Adrenal gland (tissue), 12 donors: ENCODE measurements around the gene METTL2A. TPM values are rescaled to one million over a fixed set of nuclear protein-coding genes. Genes with fewer than 3 reads are reported as not detected.
"Not testable (repeated sequence)": the region's sequence is repeated elsewhere in the genome, so short reads cannot be mapped to it uniquely, and the experiment has no call there.

ENCODE experiments used
- DNase-seq, 7 donors: peaks; one replicate each; pipeline ENCODE4 v3.0.0-alpha.2; 2019 to 2020
- H3K27ac ChIP-seq, 5 donors: fragments of 200-600 bp; sonication (generic) in 4 of 5; 1 replicate in 3 of 5; 2 replicates in 2 of 5; pipeline versions ENCODE4 v1.5.1 to v1.8.0; 2016 to 2020; ENCODE audit warnings: mild to moderate bottlenecking in 1 of 5
- H3K27me3 ChIP-seq: fragments of 200-600 bp; 2 replicates; pipeline ENCODE4 v1.8.0; 2021
- H3K36me3 ChIP-seq, 2 donors: fragments of 200-600 bp; replicated peaks in 1 of 2; 1 replicate in 1 of 2; 2 replicates in 1 of 2; pipeline versions ENCODE4 v1.5.1 to v1.8.0; 2018 to 2022
- H3K4me1 ChIP-seq, 2 donors: fragments of 200-600 bp; replicated peaks in 1 of 2; 1 replicate in 1 of 2; 2 replicates in 1 of 2; pipeline versions ENCODE4 v1.5.1 to v1.8.0; 2018 to 2021
- H3K4me3 ChIP-seq, 4 donors: fragments of 200-600 bp; sonication (generic) in 3 of 4; one replicate each; pipeline ENCODE4 v1.5.1; 2016 to 2018
- H3K9me3 ChIP-seq, 3 donors: fragments of 200-600 bp; sonication (generic) in 1 of 3; replicated peaks in 1 of 3; 1 replicate in 2 of 3; 2 replicates in 1 of 3; pipeline versions ENCODE4 v1.5.1 to v1.8.0; 2016 to 2021
- CTCF ChIP-seq, 6 experiments: fragments of 450-650 bp in 4 of 6; fragments of 200-600 bp in 2 of 6; sonication (generic) in 1 of 6; IDR thresholded peaks; 1 replicate in 5 of 6; 2 replicates in 1 of 6; pipeline versions ENCODE4 v1.5.1 to v1.8.0; 2016 to 2021; ENCODE audit warnings: antibody characterized with exemption in 6 of 6, mild to moderate bottlenecking in 2 of 6, moderate library complexity in 1 of 6
- POLR2A ChIP-seq, 2 donors: fragments of 450-650 bp; IDR thresholded peaks; one replicate each; pipeline ENCODE4 v1.6.1; 2017; ENCODE audit warnings: antibody characterized with exemption in 2 of 2, mild to moderate bottlenecking in 2 of 2, moderate library complexity in 1 of 2
- WGBS, 4 donors: extraction: QIAGEN DNeasy Blood & Tissue Kit in 2 of 4; methylation state at CpG; one replicate each; pipeline versions ENCODE4 v1.1.5 to v1.1.7; 2013 to 2017; 5-methylcytosine and 5-hydroxymethylcytosine counted together
- intact Hi-C, 2 donors: fragments of 100-400 bp; cut with DNase I; formaldehyde crosslinking; loops; one replicate each; pipeline versions ENCODE4 v1.14.1 to v1.15.0; 2022 to 2023
- polyA plus RNA-seq, 3 donors: library from polyadenylated mRNA; stranded (reverse); fragments of 200-250 nt in 2 of 3; fragments of 350-450 nt in 1 of 3; fragmentation: Illumina TruSeq in 1 of 3; extraction: RNeasy Lipid Tissue Mini Kit (QIAGEN cat#74804) in 1 of 3; gene quantifications; one replicate each; pipeline ENCODE4 v1.2.3, GENCODE V29; 2013 to 2014
- total RNA-seq, 9 donors: library from RNA; depleted of rRNA in 4 of 9; stranded (reverse); fragments of >200 nt in 4 of 9; fragments of 120-200 nt in 1 of 9; fragmentation: NEBNext Ultra II Directional in 1 of 9; extraction: Animal tissue kit (Norgen Biotek cat#: 25700) in 1 of 9; gene quantifications; one replicate each; pipeline versions ENCODE4 v1.1.0 to v1.2.4, GENCODE V29; 2013 to 2023
- donor health status: healthy with polysubstance abuse.
- donor health status: Bipolar disorder and iron deficiency.
- donor health status: DM: yes; HTN: yes; CAD: no.
- donor health status: DM: no; HTN: no; CAD: no.
- donor health status: DM: no; HTN: no; CAD: no.
- donor health status: DM: yes; HTN: yes; CAD: no.

The METTL2A gene
- total and polyA plus RNA-seq, 12 donors: 5.1 to 31.2 (median 18.3) TPM

- intact Hi-C loops: no loop called here
- Histone ChIP-seq H3K27me3 (no peaks in the 10 kb centered on the region), H3K9me3 (no peaks in the 10 kb centered on the region), H3K4me3 (no peak overlapping the region), H3K4me1 (no peaks in the 10 kb centered on the region), H3K27ac (no peak overlapping the region), H3K36me3 (peaks cover 0 to 53% of the 10 kb centered on the region in 2 donors)
- DNase-seq: no peak
- 97 to 100% (median 98%) methylated on average over 4 of the region's 4 CpGs for WGBS, 4 donors
- TF ChIP-seq POLR2A (IDR thresholded peaks at IDR 0.05) (no peak), CTCF (IDR thresholded peaks at IDR 0.05) (no peak)
Measured at GRCh38 chr17:62444063-62444462, 20.4 kb downstream of the METTL2A start.

DNA sequence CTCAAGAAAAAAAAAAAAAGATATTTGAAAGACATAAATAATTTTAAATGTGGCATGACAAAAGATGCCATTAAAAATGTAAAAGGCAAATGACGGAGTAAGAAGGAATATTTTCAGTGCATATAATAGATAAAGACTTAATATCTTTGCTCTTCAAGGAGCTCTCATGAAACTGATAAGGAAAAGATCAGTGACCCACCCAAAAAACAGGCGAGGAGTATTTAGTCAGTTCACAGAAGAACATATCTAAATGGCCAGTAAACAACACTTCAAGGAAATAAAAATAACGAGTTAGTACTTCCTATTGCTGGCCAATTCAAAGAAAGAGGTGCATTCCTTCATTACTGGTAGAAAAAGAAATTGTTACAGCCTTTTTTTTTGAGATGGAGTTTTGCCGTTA, 22.1 kb downstream of the METTL2A start:
- H3K4me1 ChIP-seq, H3K27me3 ChIP-seq, H3K27ac ChIP-seq, H3K4me3 ChIP-seq, intact Hi-C loops, H3K9me3 ChIP-seq, DNase-seq: not testable (repeated sequence)
- peaks cover 0 to 48% of the 10 kb centered on the region in 2 donors for H3K36me3 ChIP-seq
- WGBS, 4 donors: 89 to 94% (median 92%) methylated on average over 4 of the region's 4 CpGs

DNA sequence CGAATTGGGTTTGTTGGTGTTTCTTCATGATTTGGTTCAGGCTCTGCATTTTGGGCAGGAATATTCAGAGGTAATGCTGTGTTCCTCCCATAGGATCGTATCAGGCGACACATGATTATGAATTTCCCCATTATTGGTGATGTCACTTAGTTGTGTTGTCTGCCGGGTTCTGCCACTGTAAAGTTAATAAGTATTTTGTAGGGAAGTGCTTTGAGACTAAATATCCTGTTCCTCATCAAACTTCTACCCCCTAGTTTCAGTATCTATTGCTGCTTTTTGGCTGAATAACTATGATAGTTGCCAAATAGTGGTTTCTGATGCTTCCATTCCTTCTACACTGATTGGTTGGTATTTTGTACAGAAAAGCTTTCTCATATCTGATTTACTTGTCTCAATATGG, 28.5 kb downstream of the METTL2A start:
- intact Hi-C loops, H3K4me1 ChIP-seq, H3K27ac ChIP-seq, H3K9me3 ChIP-seq, H3K27me3 ChIP-seq, H3K4me3 ChIP-seq, DNase-seq: not testable (repeated sequence)
- WGBS, 4 donors: 83 to 100% (median 90%) methylated on average over 2 to 4 of the region's 4 CpGs
- H3K36me3 ChIP-seq: peaks cover 0 to 19% of the 10 kb centered on the region in 2 donors

GRCh38 chr17:62453041-62453440, 29.3 kb downstream of the METTL2A start:
- H3K9me3 ChIP-seq, H3K4me3 ChIP-seq, H3K27me3 ChIP-seq, H3K27ac ChIP-seq, DNase-seq, H3K4me1 ChIP-seq, intact Hi-C loops: not testable (repeated sequence)
- peaks cover 0 to 12% of the 10 kb centered on the region in 2 donors for H3K36me3 ChIP-seq
- 67 to 89% (median 82%) methylated on average over 4 to 5 of the region's 5 CpGs for WGBS, 4 donors

DNA sequence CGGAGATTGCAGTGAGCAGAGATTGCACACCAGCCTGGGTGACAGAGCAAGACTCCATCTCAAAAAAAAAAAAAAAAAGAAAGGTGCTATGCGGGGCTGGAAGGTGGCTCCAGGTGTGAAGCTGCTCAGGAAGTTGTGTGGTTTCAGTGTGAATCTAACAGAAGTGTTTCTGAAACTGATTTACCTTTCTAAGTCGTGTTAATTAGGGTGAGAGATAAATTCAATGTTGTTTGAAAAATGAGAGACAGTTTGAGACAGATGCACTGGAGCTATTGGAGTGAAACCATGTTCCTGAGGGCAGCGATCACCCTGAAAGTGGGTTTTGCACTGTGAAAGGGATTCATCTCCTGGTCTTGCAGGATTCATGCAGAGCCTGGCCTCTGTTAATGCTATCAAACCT, 30.0 kb downstream of the METTL2A start:
- 75 to 85% (median 85%) methylated on average over 4 of the region's 4 CpGs for WGBS, 4 donors
- H3K4me1 ChIP-seq, H3K27me3 ChIP-seq, H3K36me3 ChIP-seq, H3K9me3 ChIP-seq, H3K4me3 ChIP-seq, H3K27ac ChIP-seq, DNase-seq, intact Hi-C loops: not testable (repeated sequence)

GRCh38 chr17:62454111-62454510, 30.4 kb downstream of the METTL2A start:
- H3K27ac ChIP-seq, DNase-seq, intact Hi-C loops, H3K27me3 ChIP-seq, H3K4me1 ChIP-seq, H3K4me3 ChIP-seq, H3K36me3 ChIP-seq, H3K9me3 ChIP-seq: not testable (repeated sequence)
- WGBS, 4 donors: 67 to 88% (median 78%) methylated on average over 3 of the region's 3 CpGs

DNA sequence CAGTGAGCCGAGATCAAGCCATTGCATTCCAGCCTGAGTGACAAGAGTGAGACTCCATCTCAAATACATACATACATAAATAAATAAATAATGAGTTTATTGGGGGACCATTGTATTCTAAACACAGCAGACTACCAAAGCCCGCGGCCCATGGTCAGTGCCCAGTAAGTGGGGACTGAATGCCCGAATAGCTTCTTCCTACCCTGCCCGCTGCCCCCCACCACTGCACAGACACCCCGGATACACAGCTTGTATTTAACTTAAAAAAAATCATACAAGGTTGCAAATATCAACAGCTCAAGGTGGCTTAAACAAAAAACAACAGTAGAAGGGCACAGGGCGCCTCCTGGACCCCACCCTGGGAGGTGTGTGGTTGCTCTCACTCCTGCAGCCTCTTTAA, 32.3 kb downstream of the METTL2A start:
- no peaks in the 10 kb centered on the region for H3K9me3 ChIP-seq
- DNase-seq: no peak

DNA sequence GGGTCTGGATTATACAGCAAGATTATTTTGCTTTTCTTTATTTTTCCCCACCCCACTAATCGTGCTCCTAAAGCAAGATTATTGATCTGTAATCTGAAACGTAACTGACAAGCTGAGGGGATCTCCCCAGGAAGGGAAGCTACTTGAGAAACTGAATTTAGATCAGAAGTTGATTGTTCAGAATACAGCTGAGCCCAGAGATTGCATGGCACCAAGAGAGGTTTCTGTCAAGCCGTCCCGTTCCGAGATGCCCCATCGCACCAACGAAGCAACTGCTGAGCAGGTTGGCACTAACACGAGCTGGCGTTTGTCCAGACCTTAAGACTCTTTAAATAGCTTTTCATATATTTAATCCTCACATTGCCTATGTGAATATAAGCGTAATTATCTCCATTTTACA, 34.8 kb downstream of the METTL2A start:
- 80 to 86% (median 81%) methylated on average over 10 of the region's 10 CpGs for WGBS, 4 donors
- not testable (repeated sequence) for H3K27me3 ChIP-seq

More for the DNA sequence above, 32.3 kb downstream of the METTL2A start:
- WGBS, 4 donors: 82 to 93% (median 90%) methylated on average over 6 to 7 of the region's 7 CpGs
- no peaks in the 10 kb centered on the region for H3K4me1 ChIP-seq
- no peaks in the 10 kb centered on the region for H3K36me3 ChIP-seq
- no peaks in the 10 kb centered on the region for H3K27me3 ChIP-seq
- intact Hi-C loops: no loop called here
- no peak overlapping the region for H3K27ac ChIP-seq
- H3K4me3 ChIP-seq: no peak overlapping the region
- no peak for TF ChIP-seq CTCF (IDR thresholded peaks at IDR 0.05)
- TF ChIP-seq POLR2A (IDR thresholded peaks at IDR 0.05): no peak

DNA sequence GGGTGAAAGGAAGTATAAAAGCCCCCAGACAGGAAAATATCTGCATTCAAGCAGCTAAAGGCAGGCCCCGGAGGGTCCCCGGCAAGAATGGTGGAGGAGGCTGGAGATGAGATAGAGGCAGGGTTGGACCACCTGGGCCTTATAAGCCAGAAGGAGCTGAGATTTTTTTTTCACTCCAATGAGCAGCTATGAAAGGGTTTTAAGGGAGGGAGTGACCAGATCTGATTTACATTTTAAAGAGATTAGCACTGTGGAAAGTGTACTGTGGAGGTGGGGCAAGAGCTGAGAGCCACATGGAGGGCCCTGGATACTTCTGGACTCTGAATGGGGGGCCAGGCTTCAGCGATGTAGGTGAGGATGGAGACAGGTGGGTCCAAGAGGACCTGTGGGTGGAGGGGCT, 40.7 kb downstream of the METTL2A start:
- H3K36me3 ChIP-seq, H3K27me3 ChIP-seq, DNase-seq, H3K27ac ChIP-seq, H3K9me3 ChIP-seq, intact Hi-C loops, H3K4me1 ChIP-seq, H3K4me3 ChIP-seq: not testable (repeated sequence)
- 83 to 97% (median 89%) methylated on average over 3 of the region's 3 CpGs for WGBS, 4 donors

More for the DNA sequence above, 34.8 kb downstream of the METTL2A start:
- intact Hi-C loops, H3K27ac ChIP-seq, H3K4me3 ChIP-seq, H3K36me3 ChIP-seq, H3K4me1 ChIP-seq, H3K9me3 ChIP-seq, DNase-seq: not testable (repeated sequence)

DNA sequence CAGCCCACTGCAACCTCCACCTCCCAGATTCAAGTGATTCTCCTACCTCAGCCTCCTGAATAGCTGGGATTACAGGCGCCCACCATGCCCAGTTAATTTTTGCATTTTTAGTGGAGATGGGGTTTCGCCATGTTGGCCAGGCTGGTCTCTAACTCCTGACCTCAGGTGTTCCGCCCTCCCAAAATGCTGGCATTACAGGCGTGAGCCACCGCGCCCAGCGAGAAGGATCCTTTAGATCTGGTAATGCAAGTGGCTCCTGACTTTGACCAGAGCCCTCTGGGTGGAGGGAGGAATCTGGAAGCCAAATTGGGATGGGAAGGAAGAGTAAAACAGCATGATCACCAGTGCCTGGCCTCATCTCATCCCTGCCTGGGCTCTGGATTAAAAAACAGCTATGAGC, 41.6 kb downstream of the METTL2A start:
- H3K4me1 ChIP-seq, H3K27ac ChIP-seq, intact Hi-C loops, H3K36me3 ChIP-seq, H3K4me3 ChIP-seq, H3K9me3 ChIP-seq, DNase-seq, H3K27me3 ChIP-seq: not testable (repeated sequence)
- 88 to 99% (median 95%) methylated on average over 1 to 7 of the region's 7 CpGs for WGBS, 4 donors
